A549 (cell line): ENCODE data around the gene ULK2. TPM values are rescaled to one million over a fixed set of nuclear protein-coding genes. Genes with fewer than 3 reads are reported as not detected.

ENCODE experiments used
- BHLHE40 ChIP-seq: IDR thresholded peaks from 2 replicates; pipeline ENCODE4 v1.6.1; 2012; ENCODE audit warnings: low read depth, low read length, inconsistent platforms
- CBX2 ChIP-seq: fragments of 200-600 bp; sonication (generic); IDR thresholded peaks from 2 replicates; pipeline ENCODE4 v1.6.1; 2016; ENCODE audit warnings: low read depth, mild to moderate bottlenecking, borderline replicate concordance
- CBX8 ChIP-seq: fragments of 200-600 bp; sonication (generic); IDR thresholded peaks from 2 replicates; pipeline ENCODE4 v1.6.1; 2016
- CEBPB ChIP-seq, 2 experiments: fragments of >200 bp in 1 of 2; sonication (Bioruptor Twin) in 1 of 2; formaldehyde crosslinking in 1 of 2; IDR thresholded peaks; 2 replicates each; pipeline ENCODE4 v1.6.1; 2012 to 2016
- CHD4 ChIP-seq: fragments of 200-600 bp; sonication (generic); IDR thresholded peaks from 2 replicates; pipeline ENCODE4 v1.6.1; 2016; ENCODE audit warnings: antibody characterized with exemption, mild to moderate bottlenecking, borderline replicate concordance
- E2F6 ChIP-seq: IDR thresholded peaks from 2 replicates; pipeline ENCODE4 v1.6.1; 2012; ENCODE audit warnings: low read depth, borderline replicate concordance
- EHMT2 ChIP-seq: fragments of 200-600 bp; sonication (generic); IDR thresholded peaks from 2 replicates; pipeline ENCODE4 v1.6.1; 2016; ENCODE audit warnings: antibody characterized with exemption, low read depth, mild to moderate bottlenecking, moderate library complexity
- EP300 ChIP-seq, 2 experiments: fragments of >200 bp; sonication (Bioruptor Twin); formaldehyde crosslinking; IDR thresholded peaks; 2 replicates in 1 of 2; 3 replicates in 1 of 2; pipeline ENCODE4 v1.6.1; 2016 to 2017
- ESRRA ChIP-seq: fragments of 150-350 bp; IDR thresholded peaks from 2 replicates; pipeline ENCODE4 v1.6.1; 2014; ENCODE audit warnings: mild to moderate bottlenecking, low read length, borderline replicate concordance
- FOSB ChIP-seq: fragments of 250-450 bp; sonication (Bioruptor Pico); IDR thresholded peaks from 2 replicates; pipeline ENCODE4 v1.5.0; 2020; ENCODE audit warnings: mild to moderate bottlenecking, moderate library complexity
- FOSL2 ChIP-seq, 2 experiments: fragments of 450-650 bp in 1 of 2; fragments of >200 bp in 1 of 2; sonication (Bioruptor Twin) in 1 of 2; formaldehyde crosslinking; IDR thresholded peaks; 2 replicates each; pipeline versions ENCODE4 v1.5.0 to v1.6.1; 2016 to 2020; ENCODE audit warnings: mild to moderate bottlenecking in 1 of 2, moderate library complexity in 1 of 2
- FOXS1 ChIP-seq: fragments of 250-450 bp; sonication (Bioruptor Pico); IDR thresholded peaks from 2 replicates; pipeline ENCODE4 v1.5.0; 2020; ENCODE audit warnings: mild to moderate bottlenecking, moderate library complexity
- GATA3 ChIP-seq: IDR thresholded peaks from 2 replicates; pipeline ENCODE4 v1.6.1; 2012; ENCODE audit warnings: borderline replicate concordance
- HDAC2 ChIP-seq: fragments of 200-600 bp; sonication (generic); IDR thresholded peaks from 2 replicates; pipeline ENCODE4 v1.6.1; 2016
- HES2 ChIP-seq: fragments of >200 bp; sonication (Bioruptor Twin); formaldehyde crosslinking; IDR thresholded peaks from 2 replicates; pipeline ENCODE4 v1.6.1; 2016
- HEYL ChIP-seq: fragments of 250-450 bp; sonication (Bioruptor Pico); IDR thresholded peaks from 2 replicates; pipeline ENCODE4 v1.8.0; 2021; ENCODE audit warnings: mild to moderate bottlenecking, moderate library complexity
- HOXA7 ChIP-seq: fragments of 250-450 bp; sonication (Bioruptor Pico); IDR thresholded peaks from 2 replicates; pipeline ENCODE4 v1.5.0; 2020; ENCODE audit warnings: mild to moderate bottlenecking, moderate library complexity
- HOXB13 ChIP-seq: fragments of 250-450 bp; sonication (Bioruptor Pico); IDR thresholded peaks from 2 replicates; pipeline ENCODE4 v1.5.0; 2020; ENCODE audit warnings: low read depth, mild to moderate bottlenecking, moderate library complexity
- MAFK ChIP-seq: fragments of 450-650 bp; IDR thresholded peaks from 2 replicates; pipeline ENCODE4 v1.6.1; 2014; ENCODE audit not compliant: partially characterized antibody
- MAX ChIP-seq: IDR thresholded peaks from 2 replicates; pipeline ENCODE4 v1.6.1; 2012
- MYC ChIP-seq: IDR thresholded peaks from 2 replicates; pipeline ENCODE4 v1.6.1; 2012; ENCODE audit warnings: mild to moderate bottlenecking, inconsistent platforms, low read length, improper control_type of control experiment, borderline replicate concordance
- NPAS2 ChIP-seq: fragments of 250-450 bp; sonication (Bioruptor Pico); IDR thresholded peaks from 2 replicates; pipeline ENCODE4 v1.8.0; 2022; ENCODE audit warnings: mild to moderate bottlenecking, moderate library complexity, borderline replicate concordance
- PBX3 ChIP-seq: IDR thresholded peaks from 2 replicates; pipeline ENCODE4 v1.6.1; 2012
- PHF8 ChIP-seq: fragments of 200-600 bp; sonication (generic); IDR thresholded peaks from 2 replicates; pipeline ENCODE4 v1.6.1; 2016; ENCODE audit warnings: low read depth, mild to moderate bottlenecking, antibody characterized with exemption, moderate library complexity, borderline replicate concordance
- POLR2A ChIP-seq: IDR thresholded peaks from 2 replicates; pipeline ENCODE4 v1.6.1; 2012; ENCODE audit warnings: mild to moderate bottlenecking, low read length
- RAD21 ChIP-seq, 2 experiments: fragments of >200 bp in 1 of 2; sonication (Bioruptor Twin) in 1 of 2; formaldehyde crosslinking in 1 of 2; IDR thresholded peaks in 1 of 2; conservative IDR thresholded peaks in 1 of 2; 2 replicates in 1 of 2; 3 replicates in 1 of 2; pipeline ENCODE4 v1.6.1; 2012 to 2018; ENCODE audit warnings: inconsistent platforms in 1 of 2
- RARB ChIP-seq: fragments of 250-450 bp; sonication (Bioruptor Pico); IDR thresholded peaks from 2 replicates; pipeline ENCODE4 v1.8.0; 2021; ENCODE audit warnings: mild to moderate bottlenecking, moderate library complexity
- RCOR1 ChIP-seq: fragments of 150-350 bp; IDR thresholded peaks from 2 replicates; pipeline ENCODE4 v1.6.1; 2014; ENCODE audit warnings: antibody characterized with exemption, low read length, low read depth
- RFX5 ChIP-seq: fragments of 450-650 bp; IDR thresholded peaks from 2 replicates; pipeline ENCODE4 v1.7.1; 2014; ENCODE audit warnings: antibody characterized with exemption, mild to moderate bottlenecking, moderate library complexity
- RNF2 ChIP-seq: fragments of 200-600 bp; sonication (generic); IDR thresholded peaks from 2 replicates; pipeline ENCODE4 v1.6.1; 2016; ENCODE audit warnings: low read depth, mild to moderate bottlenecking, antibody characterized with exemption, moderate library complexity, borderline replicate concordance
- TP53 ChIP-seq: fragments of 250-450 bp; sonication (Bioruptor Pico); IDR thresholded peaks from 2 replicates; pipeline ENCODE4 v1.5.0; 2021; ENCODE audit warnings: mild to moderate bottlenecking, moderate library complexity
- USF2 ChIP-seq: fragments of 450-650 bp; IDR thresholded peaks from 2 replicates; pipeline ENCODE4 v1.6.1; 2014; ENCODE audit warnings: antibody characterized with exemption
- ZC3H11A ChIP-seq: fragments of 450-650 bp; IDR thresholded peaks from 2 replicates; pipeline ENCODE4 v1.6.1; 2014; ENCODE audit warnings: antibody characterized with exemption, mild to moderate bottlenecking
- ZFP36 ChIP-seq: fragments of 450-650 bp; IDR thresholded peaks from 2 replicates; pipeline ENCODE4 v1.6.1; 2014; ENCODE audit warnings: borderline replicate concordance; ENCODE audit not compliant: partially characterized antibody
- ZNF302 ChIP-seq: fragments of 250-450 bp; sonication (Bioruptor Pico); IDR thresholded peaks from 2 replicates; pipeline ENCODE4 v1.9.0; 2021; ENCODE audit warnings: inconsistent platforms, mild to moderate bottlenecking, moderate library complexity
- polyA plus RNA-seq, 4 experiments: library from polyadenylated mRNA; depleted of rRNA in 3 of 4; stranded (reverse); fragments of >200 nt; fragmentation: RNase III in 1 of 4; extraction: RNeasy Plus Mini Kit Qiagen cat#74134 plus additional on column Dnase treatment in 1 of 4; gene quantifications; 2 replicates in 3 of 4; 3 replicates in 1 of 4; pipeline ENCODE4 v1.2.3, GENCODE V29; 2011 to 2017
- TF ChIP-seq, protein P1 (sequence below): fragments of 200-600 bp; sonication (generic); IDR thresholded peaks from 2 replicates; pipeline ENCODE4 v1.6.1; 2016; ENCODE audit warnings: antibody characterized with exemption, mild to moderate bottlenecking, moderate library complexity

ULK2 gene
- polyA plus RNA-seq, 2 of the 4 experiments (the other 2 are of a cell fraction), result 14.4 to 40.9 TPM

GRCh38 chr17:19753661-19754463, 113.9 kb downstream of the ULK2 start (continued):
- TF ChIP-seq, protein P1, sequence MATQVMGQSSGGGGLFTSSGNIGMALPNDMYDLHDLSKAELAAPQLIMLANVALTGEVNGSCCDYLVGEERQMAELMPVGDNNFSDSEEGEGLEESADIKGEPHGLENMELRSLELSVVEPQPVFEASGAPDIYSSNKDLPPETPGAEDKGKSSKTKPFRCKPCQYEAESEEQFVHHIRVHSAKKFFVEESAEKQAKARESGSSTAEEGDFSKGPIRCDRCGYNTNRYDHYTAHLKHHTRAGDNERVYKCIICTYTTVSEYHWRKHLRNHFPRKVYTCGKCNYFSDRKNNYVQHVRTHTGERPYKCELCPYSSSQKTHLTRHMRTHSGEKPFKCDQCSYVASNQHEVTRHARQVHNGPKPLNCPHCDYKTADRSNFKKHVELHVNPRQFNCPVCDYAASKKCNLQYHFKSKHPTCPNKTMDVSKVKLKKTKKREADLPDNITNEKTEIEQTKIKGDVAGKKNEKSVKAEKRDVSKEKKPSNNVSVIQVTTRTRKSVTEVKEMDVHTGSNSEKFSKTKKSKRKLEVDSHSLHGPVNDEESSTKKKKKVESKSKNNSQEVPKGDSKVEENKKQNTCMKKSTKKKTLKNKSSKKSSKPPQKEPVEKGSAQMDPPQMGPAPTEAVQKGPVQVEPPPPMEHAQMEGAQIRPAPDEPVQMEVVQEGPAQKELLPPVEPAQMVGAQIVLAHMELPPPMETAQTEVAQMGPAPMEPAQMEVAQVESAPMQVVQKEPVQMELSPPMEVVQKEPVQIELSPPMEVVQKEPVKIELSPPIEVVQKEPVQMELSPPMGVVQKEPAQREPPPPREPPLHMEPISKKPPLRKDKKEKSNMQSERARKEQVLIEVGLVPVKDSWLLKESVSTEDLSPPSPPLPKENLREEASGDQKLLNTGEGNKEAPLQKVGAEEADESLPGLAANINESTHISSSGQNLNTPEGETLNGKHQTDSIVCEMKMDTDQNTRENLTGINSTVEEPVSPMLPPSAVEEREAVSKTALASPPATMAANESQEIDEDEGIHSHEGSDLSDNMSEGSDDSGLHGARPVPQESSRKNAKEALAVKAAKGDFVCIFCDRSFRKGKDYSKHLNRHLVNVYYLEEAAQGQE, result no peak
- TF ChIP-seq HOXB13 (peak; percentile 94), HDAC2 (no peak), FOSL2 (IDR thresholded peaks at IDR 0.05) (no peak), FOSL2 (CRISPR knock-in tag; IDR thresholded peaks at IDR 0.05) (peak; percentile 24; the same call in 1 of the 2 replicates), ZC3H11A (no peak), BHLHE40 (0 out of 2 replicates have a peak, but pooled peaks have one; percentile 24), RCOR1 (no peak), EP300 (IDR thresholded peaks at IDR 0.05) (no peak), HOXA7 (CRISPR knock-in tag) (peak; percentile 86), NPAS2 (no peak), MYC (peak; percentile 65), GATA3 (peak; percentile 11; the same call in 1 of the 2 replicates), HES2 (no peak), RAD21 (conservative IDR thresholded peaks at IDR 0.05 in 1 of 2, IDR thresholded peaks at IDR 0.05 in 1 of 2) (peak; percentile 84 to 85), TP53 (CRISPR knock-in tag) (peak; percentile 98), E2F6 (peak; percentile 66; the same call in 1 of the 2 replicates), ESRRA (no peak), RARB (CRISPR knock-in tag) (peak; percentile 75; the same call in 1 of the 2 replicates), FOXS1 (CRISPR knock-in tag) (no peak; the same call in 1 of the 2 replicates), MAFK (no peak), ZFP36 (no peak), PHF8 (no peak), CEBPB (IDR thresholded peaks at IDR 0.05) (peak in 1 of 2 experiments; percentile 45; a peak in 1 of 4 replicates), PBX3 (peak; percentile 54; the same call in 1 of the 2 replicates), POLR2A (peak; percentile 44), MAX (peak; percentile 95), USF2 (no peak), FOSB (CRISPR knock-in tag) (peak; percentile 94), RFX5 (no peak; the same call in 1 of the 2 replicates), CBX2 (no peak), HEYL (CRISPR knock-in tag) (0 out of 2 replicates have a peak, but pooled peaks have one; percentile 79), CHD4 (no peak), RNF2 (no peak), EHMT2 (no peak), ZNF302 (CRISPR knock-in tag) (peak; percentile 91), CBX8 (no peak)
